H9 (cell line): ENCODE measurements around the gene FN3KRP. TPM values are rescaled to one million over a fixed set of nuclear protein-coding genes. Genes with fewer than 3 reads are reported as not detected.

ENCODE experiments used
- DNase-seq: peaks from one replicate; pipeline ENCODE4 v3.0.0-alpha.2; 2017
- H2AFZ ChIP-seq: one replicate; pipeline ENCODE4 v1.6.1; 2013; ENCODE audit warnings: mild to moderate bottlenecking, low read length, control low read depth, moderate library complexity
- H2AK5ac ChIP-seq: 2 replicates; pipeline ENCODE4 v1.6.1; 2013; ENCODE audit warnings: low read length, control low read depth, mixed read lengths; ENCODE audit not compliant: insufficient read length
- H2BK120ac ChIP-seq: one replicate; pipeline ENCODE4 v1.6.1; 2013; ENCODE audit warnings: low read depth, mild to moderate bottlenecking, low read length, control low read depth, inconsistent platforms; ENCODE audit not compliant: poor library complexity, severe bottlenecking
- H2BK12ac ChIP-seq: 2 replicates; pipeline ENCODE4 v1.6.1; 2013; ENCODE audit warnings: low read length, control low read depth, mixed read lengths, low read depth; ENCODE audit not compliant: insufficient read length
- H2BK15ac ChIP-seq: 2 replicates; pipeline ENCODE4 v1.6.1; 2013; ENCODE audit warnings: low read depth, low read length, control low read depth
- H2BK20ac ChIP-seq: one replicate; pipeline ENCODE4 v1.6.1; 2013; ENCODE audit warnings: low read depth, mild to moderate bottlenecking, low read length, control low read depth, inconsistent platforms; ENCODE audit not compliant: poor library complexity, severe bottlenecking
- H2BK5ac ChIP-seq: 2 replicates; pipeline ENCODE4 v1.6.1; 2013; ENCODE audit warnings: low read length, control low read depth, mixed read lengths; ENCODE audit not compliant: insufficient read length
- H3K14ac ChIP-seq: 2 replicates; pipeline ENCODE4 v1.6.1; 2013; ENCODE audit warnings: low read length, control low read depth; ENCODE audit not compliant: insufficient read depth
- H3K18ac ChIP-seq: 2 replicates; pipeline ENCODE4 v1.6.1; 2013; ENCODE audit warnings: low read depth, mild to moderate bottlenecking, mixed read lengths, low read length, control low read depth; ENCODE audit not compliant: insufficient read length
- H3K23ac ChIP-seq: 2 replicates; pipeline ENCODE4 v1.6.1; 2013; ENCODE audit warnings: low read length, control low read depth, mixed read lengths, low read depth; ENCODE audit not compliant: insufficient read length
- H3K23me2 ChIP-seq: 2 replicates; pipeline ENCODE4 v1.6.1; 2013; ENCODE audit warnings: low read depth, mild to moderate bottlenecking, mixed read lengths, low read length, control low read depth; ENCODE audit not compliant: insufficient read length, poor library complexity, severe bottlenecking
- H3K27ac ChIP-seq: 2 replicates; pipeline ENCODE4 v1.5.1; 2013; ENCODE audit warnings: low read length, control low read depth, mixed read lengths, low read depth; ENCODE audit not compliant: insufficient read length
- H3K27me3 ChIP-seq: 2 replicates; pipeline ENCODE4 v1.6.1; 2013; ENCODE audit warnings: low read length, control low read depth, inconsistent platforms; ENCODE audit not compliant: insufficient read depth
- H3K4ac ChIP-seq: 2 replicates; pipeline ENCODE4 v1.6.1; 2013; ENCODE audit warnings: low read depth, mild to moderate bottlenecking, control low read depth, inconsistent platforms, low read length, moderate library complexity
- H3K4me1 ChIP-seq: 2 replicates; pipeline ENCODE4 v1.6.1; 2013; ENCODE audit warnings: low read length, control low read depth, inconsistent platforms; ENCODE audit not compliant: insufficient read depth
- H3K4me2 ChIP-seq: 2 replicates; pipeline ENCODE4 v1.6.1; 2013; ENCODE audit warnings: low read length, control low read depth, mixed read lengths; ENCODE audit not compliant: insufficient read length, insufficient read depth
- H3K56ac ChIP-seq: 2 replicates; pipeline ENCODE4 v1.6.1; 2013; ENCODE audit warnings: low read depth, mild to moderate bottlenecking, mixed read lengths, low read length, control low read depth; ENCODE audit not compliant: insufficient read length
- H3K79me1 ChIP-seq: 2 replicates; pipeline ENCODE4 v1.6.1; 2013; ENCODE audit warnings: low read depth, mild to moderate bottlenecking, moderate library complexity, low read length, control low read depth, inconsistent platforms; ENCODE audit not compliant: insufficient read depth, poor library complexity, severe bottlenecking
- H3K79me2 ChIP-seq: 2 replicates; pipeline ENCODE4 v1.6.1; 2013; ENCODE audit warnings: low read length, control low read depth, inconsistent platforms; ENCODE audit not compliant: insufficient read depth
- H3K9ac ChIP-seq: 2 replicates; pipeline ENCODE4 v1.6.1; 2013; ENCODE audit warnings: low read length, control low read depth, mixed read lengths; ENCODE audit not compliant: insufficient read length; ENCODE audit errors: extremely low read depth
- H3K9me3 ChIP-seq: one replicate; pipeline ENCODE4 v1.6.1; 2013; ENCODE audit warnings: low read depth, low read length, inconsistent platforms; ENCODE audit not compliant: control insufficient read depth
- H3T11ph ChIP-seq: one replicate; pipeline ENCODE4 v1.6.1; 2013; ENCODE audit warnings: mild to moderate bottlenecking, low read length, control low read depth, inconsistent platforms
- H4K20me1 ChIP-seq: one replicate; pipeline ENCODE4 v1.6.1; 2013; ENCODE audit not compliant: control insufficient read depth, insufficient read length, insufficient read depth
- H4K5ac ChIP-seq: 2 replicates; pipeline ENCODE4 v1.6.1; 2013; ENCODE audit warnings: low read depth, mild to moderate bottlenecking, mixed read lengths, low read length, control low read depth; ENCODE audit not compliant: insufficient read length
- H4K8ac ChIP-seq: replicated peaks from 2 replicates; pipeline ENCODE4 v1.6.1; 2013; ENCODE audit warnings: low read length, control low read depth, mixed read lengths, low read depth; ENCODE audit not compliant: insufficient read length
- H4K91ac ChIP-seq: 2 replicates; pipeline ENCODE4 v1.6.1; 2013; ENCODE audit warnings: low read depth, mild to moderate bottlenecking, moderate library complexity, mixed read lengths, low read length, control low read depth; ENCODE audit not compliant: insufficient read length
- H3K27ac Mint-ChIP-seq, 3 experiments: 2 replicates in 2 of 3; 3 replicates in 1 of 3; pipeline ENCODE4 v1.8.0; 2020 to 2021; ENCODE audit warnings: mixed read lengths in 3 of 3, mild to moderate bottlenecking in 1 of 3, moderate library complexity in 1 of 3
- H3K27me3 Mint-ChIP-seq: 2 replicates; pipeline ENCODE4 v1.8.0; 2021; ENCODE audit warnings: low read depth, mild to moderate bottlenecking, moderate library complexity, mixed read lengths
- H3K36me3 Mint-ChIP-seq, 3 experiments: 2 replicates in 2 of 3; 3 replicates in 1 of 3; pipeline ENCODE4 v1.8.0; 2020 to 2021; ENCODE audit warnings: low read depth in 3 of 3, mixed read lengths in 3 of 3; ENCODE audit not compliant: insufficient read depth in 1 of 3
- H3K4me1 Mint-ChIP-seq, 2 experiments: 2 replicates each; pipeline ENCODE4 v1.8.0; 2020; ENCODE audit warnings: mixed read lengths in 2 of 2
- H3K4me3 Mint-ChIP-seq, 2 experiments: 2 replicates in 1 of 2; 3 replicates in 1 of 2; pipeline ENCODE4 v1.8.0; 2020 to 2021; ENCODE audit warnings: mild to moderate bottlenecking in 2 of 2, mixed read lengths in 2 of 2, moderate library complexity in 1 of 2
- H3K9me3 Mint-ChIP-seq, 2 experiments: 2 replicates in 1 of 2; 3 replicates in 1 of 2; pipeline ENCODE4 v1.8.0; 2020; ENCODE audit warnings: mild to moderate bottlenecking in 2 of 2, mixed read lengths in 2 of 2, moderate library complexity in 1 of 2
- CTCF ChIP-seq: fragments of 200-600 bp; sonication (generic); conservative IDR thresholded peaks from 3 replicates; pipeline ENCODE4 v1.8.0; 2021; ENCODE audit warnings: antibody characterized with exemption, mild to moderate bottlenecking
- WGBS: extraction: QIAGEN DNeasy Blood & Tissue Kit; methylation state at CpG from one replicate; pipeline ENCODE4 v1.1.7; 2013; ENCODE audit warnings: missing lambda C conversion rate, low lambda C conversion rate, mixed read lengths; ENCODE audit not compliant: insufficient read length; ENCODE audit errors: extremely low coverage; 5-methylcytosine and 5-hydroxymethylcytosine counted together
- total RNA-seq: library from RNA; stranded (reverse); gene quantifications from 2 replicates; pipeline ENCODE4 v1.2.1, GENCODE V29; 2021

The FN3KRP gene
- total RNA-seq, 1 experiment from 2014 or later, result 32.9 TPM

- Histone ChIP-seq H3K4me1 (no peaks in the 10 kb centered on the region), H3T11ph (no peak overlapping the region), H3K79me1 (no peaks in the 10 kb centered on the region), H3K56ac (no peak overlapping the region), H3K4ac (no peak overlapping the region), H3K4me2 (no peak overlapping the region), H4K91ac (no peak overlapping the region), H4K5ac (no peak overlapping the region), H2AK5ac (no peak overlapping the region), H2BK20ac (no peak overlapping the region), H2BK120ac (no peak overlapping the region), H2BK5ac (no peak overlapping the region), H2BK15ac (no peak overlapping the region), H3K23ac (no peak overlapping the region), H2BK12ac (no peak overlapping the region), H3K14ac (no peak overlapping the region), H3K27me3 (no peaks in the 10 kb centered on the region), H3K23me2 (no peaks in the 10 kb centered on the region), H3K27ac (no peak overlapping the region), H3K9me3 (no peaks in the 10 kb centered on the region), H4K8ac (no peak overlapping the region), H3K9ac (no peak overlapping the region), H2AFZ (no peak overlapping the region), H3K18ac (no peak overlapping the region), H4K20me1 (no peaks in the 10 kb centered on the region), H3K79me2 (no peaks in the 10 kb centered on the region; the same call in 1 of the 2 replicates)
- Mint-ChIP-seq H3K4me1 (no peaks in the 10 kb centered on the region), H3K36me3 (peaks cover 0 to 3% (median 0%) of the 10 kb centered on the region in 3 experiments; a peak in 2 of 7 replicates), H3K27ac (no peak overlapping the region), H3K4me3 (no peak overlapping the region), H3K9me3 (peaks cover 10 to 12% of the 10 kb centered on the region in 2 experiments), H3K27me3 (no peaks in the 10 kb centered on the region; the same call in none of the 2 replicates)
- WGBS, result no CpG with 5 or more reads among the region's 3 CpGs
- DNase-seq, result no peak
- TF ChIP-seq CTCF, result no peak
These were observed 35.0 kb upstream of the FN3KRP start for GRCh38 chr17:82681547-82681946.
